ENCODE results near the gene CXCR6. TPM values are rescaled to one million over a fixed set of nuclear protein-coding genes. Genes with fewer than 3 reads are reported as not detected.

CXCR6 gene
- total and polyA plus RNA-seq, 2 of the 13 experiments (the other 11 are each of a cell fraction or from before 2014, with no cell fraction given) = not detected

DNA sequence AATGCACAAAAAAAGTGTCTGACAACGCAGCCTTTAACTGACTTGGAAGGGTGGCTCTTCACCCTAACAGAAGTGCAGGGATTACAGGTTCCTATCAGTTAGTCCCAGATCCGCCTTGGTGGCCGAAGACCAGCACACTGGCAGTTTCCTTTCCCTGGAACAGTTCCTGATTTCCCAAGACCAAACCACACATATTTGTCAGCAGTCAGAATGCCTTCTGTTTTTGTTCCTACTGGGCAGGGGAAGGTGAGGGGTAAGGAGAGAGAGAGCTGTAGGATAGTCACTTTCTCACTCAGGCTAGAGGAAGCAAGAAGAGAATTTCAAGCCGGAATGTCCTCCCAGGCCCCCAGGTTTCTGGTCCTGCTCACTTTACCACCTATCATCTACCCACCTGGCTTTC is 9.2 kb downstream of the CXCR6 start:
- Histone ChIP-seq H3K36me3 (replicated peaks in 1 of 2; ENCODE audit: control insufficient read depth in 1 of 2, insufficient read depth in 2 of 2, low read length in 2 of 2) (peaks cover 45 to 92% of the 10 kb centered on the region in 2 experiments), H3K4me3 (replicated peaks in 1 of 3; ENCODE audit: insufficient read depth in 1 of 3, low read depth in 2 of 3, low read length in 3 of 3) (no peak overlapping the region), H3K27me3 (ENCODE audit: control insufficient read depth in 1 of 2, insufficient read depth in 2 of 2, low read length in 2 of 2) (no peaks in the 10 kb centered on the region), H4K20me1 (ENCODE audit: insufficient read depth, low read length) (no peaks in the 10 kb centered on the region), H3K79me2 (ENCODE audit: insufficient read depth, low read length) (no peaks in the 10 kb centered on the region), H3K27ac (ENCODE audit: extremely low read length, insufficient read depth, low read length) (no peak overlapping the region), H3K9ac (ENCODE audit: insufficient read depth, low read depth, low read length) (no peak overlapping the region), H3K4me1 (ENCODE audit: insufficient read depth, low read length) (no peaks in the 10 kb centered on the region), H2AFZ (ENCODE audit: low read length) (no peak overlapping the region), H3K9me3 (ENCODE audit: low read length) (no peaks in the 10 kb centered on the region), H3K4me2 (ENCODE audit: low read depth, low read length) (no peak overlapping the region)
- 85% methylated on average over 4 of the region's 4 CpGs for WGBS (ENCODE audit: low lambda C conversion rate)
- no peak for FAIRE-seq
- no peak for ATAC-seq
- in situ Hi-C loops (cut with HindIII; ENCODE audit: extremely low pct_ligation_motif_present, low pct_unique_long_range_greater_than_20kb) = no loop called here
- DNase-seq (ENCODE audit: low spot score) = no peak
- ChIA-PET POLR2A (no interaction called here), CTCF (ENCODE audit: low intra/inter-chr PET ratio, low total read pairs) (no interaction called here)
- intact Hi-C loops (cut with micrococcal nuclease; ENCODE audit: unreplicated experiment) = no loop called here
- BruUV-seq (replicated peaks) = no TSS peak
- TF ChIP-seq REPIN1 (CRISPR knock-in tag; IDR thresholded peaks at IDR 0.05; ENCODE audit: borderline replicate concordance, low read depth) (no peak), ZNF292 (CRISPR knock-in tag; IDR thresholded peaks at IDR 0.05; ENCODE audit: borderline replicate concordance, low read depth) (no peak), BRCA1 (CRISPR knock-in tag; IDR thresholded peaks at IDR 0.05) (no peak), ZSCAN20 (CRISPR knock-in tag; IDR thresholded peaks at IDR 0.05; ENCODE audit: borderline replicate concordance) (no peak), ZFP91 (CRISPR knock-in tag; IDR thresholded peaks at IDR 0.05; ENCODE audit: borderline replicate concordance) (no peak), KLF13 (CRISPR knock-in tag; IDR thresholded peaks at IDR 0.05) (no peak), SMARCE1 (IDR thresholded peaks at IDR 0.05; ENCODE audit: borderline replicate concordance) (no peak), TARDBP (CRISPR knock-in tag; IDR thresholded peaks at IDR 0.05) (no peak), ZNF839 (CRISPR knock-in tag; IDR thresholded peaks at IDR 0.05; ENCODE audit: borderline replicate concordance) (no peak), ZNF275 (CRISPR knock-in tag; IDR thresholded peaks at IDR 0.05; ENCODE audit: borderline replicate concordance) (no peak), ETS1 (CRISPR knock-in tag; IDR thresholded peaks at IDR 0.05) (no peak), ZNF557 (CRISPR knock-in tag; IDR thresholded peaks at IDR 0.05) (no peak), ZNF136 (CRISPR knock-in tag; IDR thresholded peaks at IDR 0.05; ENCODE audit: low read depth) (no peak)
- TF ChIP-seq, protein P1, sequence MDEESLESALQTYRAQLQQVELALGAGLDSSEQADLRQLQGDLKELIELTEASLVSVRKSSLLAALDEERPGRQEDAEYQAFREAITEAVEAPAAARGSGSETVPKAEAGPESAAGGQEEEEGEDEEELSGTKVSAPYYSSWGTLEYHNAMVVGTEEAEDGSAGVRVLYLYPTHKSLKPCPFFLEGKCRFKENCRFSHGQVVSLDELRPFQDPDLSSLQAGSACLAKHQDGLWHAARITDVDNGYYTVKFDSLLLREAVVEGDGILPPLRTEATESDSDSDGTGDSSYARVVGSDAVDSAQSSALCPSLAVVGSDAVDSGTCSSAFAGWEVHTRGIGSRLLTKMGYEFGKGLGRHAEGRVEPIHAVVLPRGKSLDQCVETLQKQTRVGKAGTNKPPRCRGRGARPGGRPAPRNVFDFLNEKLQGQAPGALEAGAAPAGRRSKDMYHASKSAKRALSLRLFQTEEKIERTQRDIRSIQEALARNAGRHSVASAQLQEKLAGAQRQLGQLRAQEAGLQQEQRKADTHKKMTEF (CRISPR knock-in tag; IDR thresholded peaks at IDR 0.05) = no peak
- TF ChIP-seq, protein P2, sequence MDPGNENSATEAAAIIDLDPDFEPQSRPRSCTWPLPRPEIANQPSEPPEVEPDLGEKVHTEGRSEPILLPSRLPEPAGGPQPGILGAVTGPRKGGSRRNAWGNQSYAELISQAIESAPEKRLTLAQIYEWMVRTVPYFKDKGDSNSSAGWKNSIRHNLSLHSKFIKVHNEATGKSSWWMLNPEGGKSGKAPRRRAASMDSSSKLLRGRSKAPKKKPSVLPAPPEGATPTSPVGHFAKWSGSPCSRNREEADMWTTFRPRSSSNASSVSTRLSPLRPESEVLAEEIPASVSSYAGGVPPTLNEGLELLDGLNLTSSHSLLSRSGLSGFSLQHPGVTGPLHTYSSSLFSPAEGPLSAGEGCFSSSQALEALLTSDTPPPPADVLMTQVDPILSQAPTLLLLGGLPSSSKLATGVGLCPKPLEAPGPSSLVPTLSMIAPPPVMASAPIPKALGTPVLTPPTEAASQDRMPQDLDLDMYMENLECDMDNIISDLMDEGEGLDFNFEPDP (CRISPR knock-in tag; conservative IDR thresholded peaks at IDR 0.05) = no peak
